Mesenchymal stem cell (in vitro differentiated cells and primary cell): ENCODE data around the gene ARL10.

ENCODE experiments used
- DNase-seq: peaks from one replicate; pipeline ENCODE4 v3.0.0-alpha.2; 2013
- H2AFZ ChIP-seq: one replicate; pipeline ENCODE4 v1.6.1; 2013; ENCODE audit warnings: low read depth, mild to moderate bottlenecking, control low read depth, inconsistent platforms, low read length, moderate library complexity
- H2AK5ac ChIP-seq: 2 replicates; pipeline ENCODE4 v1.6.1; 2013; ENCODE audit warnings: low read length, moderate library complexity, mild to moderate bottlenecking, inconsistent platforms; ENCODE audit not compliant: severe bottlenecking
- H2BK120ac ChIP-seq: one replicate; pipeline ENCODE4 v1.6.1; 2013; ENCODE audit warnings: low read depth, mild to moderate bottlenecking, inconsistent platforms, low read length, moderate library complexity
- H2BK12ac ChIP-seq, 2 experiments: one replicate each; pipeline ENCODE4 v1.6.1; 2013; ENCODE audit warnings: inconsistent platforms in 2 of 2, low read length in 2 of 2, mild to moderate bottlenecking in 2 of 2, moderate library complexity in 2 of 2, control low read depth in 1 of 2
- H2BK15ac ChIP-seq: one replicate; pipeline ENCODE4 v1.6.1; 2013; ENCODE audit warnings: mild to moderate bottlenecking, low read depth, inconsistent platforms; ENCODE audit not compliant: poor library complexity, severe bottlenecking
- H2BK5ac ChIP-seq: 2 replicates; pipeline ENCODE4 v1.6.1; 2013; ENCODE audit warnings: low read depth, mild to moderate bottlenecking, low read length, control low read depth, inconsistent platforms; ENCODE audit not compliant: poor library complexity, severe bottlenecking
- H3K14ac ChIP-seq, 2 experiments: one replicate each; pipeline ENCODE4 v1.6.1; 2013; ENCODE audit warnings: inconsistent platforms in 2 of 2, low read length in 2 of 2, control low read depth in 1 of 2, mild to moderate bottlenecking in 1 of 2, moderate library complexity in 1 of 2
- H3K18ac ChIP-seq, 2 experiments: one replicate each; pipeline ENCODE4 v1.6.1; 2013; ENCODE audit warnings: inconsistent platforms in 2 of 2, low read length in 2 of 2, control low read depth in 1 of 2, low read depth in 1 of 2, mild to moderate bottlenecking in 1 of 2
- H3K23ac ChIP-seq, 2 experiments: one replicate each; pipeline ENCODE4 v1.6.1; 2013; ENCODE audit warnings: inconsistent platforms in 2 of 2, low read length in 2 of 2, mild to moderate bottlenecking in 2 of 2, moderate library complexity in 2 of 2, control low read depth in 1 of 2
- H3K27ac ChIP-seq: 2 replicates; pipeline ENCODE4 v1.5.1; 2013; ENCODE audit warnings: mild to moderate bottlenecking, moderate library complexity, low read length, control low read depth, inconsistent platforms; ENCODE audit not compliant: poor library complexity, severe bottlenecking
- H3K27me3 ChIP-seq, 2 experiments: 2 replicates each; pipeline versions ENCODE4 v1.6.1 to v1.7.0; 2013; ENCODE audit warnings: low read length in 2 of 2, mild to moderate bottlenecking in 2 of 2, moderate library complexity in 2 of 2, control low read depth in 1 of 2, inconsistent platforms in 1 of 2; ENCODE audit not compliant: control insufficient read depth in 1 of 2, insufficient read depth in 1 of 2
- H3K36me3 ChIP-seq, 2 experiments: 2 replicates each; pipeline versions ENCODE4 v1.6.1 to v1.7.0; 2013; ENCODE audit warnings: low read length in 2 of 2, control low read depth in 1 of 2, inconsistent platforms in 1 of 2, low read depth in 1 of 2, mild to moderate bottlenecking in 1 of 2; ENCODE audit not compliant: insufficient read depth in 2 of 2, control insufficient read depth in 1 of 2
- H3K4ac ChIP-seq, 2 experiments: one replicate each; pipeline ENCODE4 v1.6.1; 2013; ENCODE audit warnings: inconsistent platforms in 2 of 2, low read length in 2 of 2, mild to moderate bottlenecking in 2 of 2, moderate library complexity in 2 of 2, control low read depth in 1 of 2, low read depth in 1 of 2
- H3K4me1 ChIP-seq: 2 replicates; pipeline ENCODE4 v1.6.1; 2013; ENCODE audit warnings: low read depth, low read length, control low read depth; ENCODE audit not compliant: control insufficient read depth, insufficient read depth
- H3K4me2 ChIP-seq: 2 replicates; pipeline ENCODE4 v1.6.1; 2013; ENCODE audit warnings: low read length, mild to moderate bottlenecking, inconsistent platforms; ENCODE audit not compliant: poor library complexity, severe bottlenecking
- H3K4me3 ChIP-seq, 2 experiments: 2 replicates each; pipeline versions ENCODE4 v1.5.1 to v1.7.0; 2013; ENCODE audit warnings: low read length in 2 of 2, mild to moderate bottlenecking in 2 of 2, control low read depth in 1 of 2, low read depth in 1 of 2; ENCODE audit not compliant: insufficient read depth in 1 of 2
- H3K79me1 ChIP-seq: replicated peaks from 2 replicates; pipeline ENCODE4 v1.6.1; 2013; ENCODE audit warnings: mild to moderate bottlenecking, control low read depth, low read length, inconsistent platforms; ENCODE audit not compliant: poor library complexity, severe bottlenecking
- H3K9ac ChIP-seq: 2 replicates; pipeline ENCODE4 v1.7.0; 2013; ENCODE audit warnings: mild to moderate bottlenecking, low read length, moderate library complexity
- H3K9me3 ChIP-seq: 2 replicates; pipeline ENCODE4 v1.7.0; 2013; ENCODE audit warnings: mild to moderate bottlenecking, low read length; ENCODE audit not compliant: control insufficient read depth
- H4K8ac ChIP-seq: one replicate; pipeline ENCODE4 v1.6.1; 2013; ENCODE audit warnings: inconsistent platforms, mild to moderate bottlenecking, low read length, moderate library complexity
- H4K91ac ChIP-seq: one replicate; pipeline ENCODE4 v1.6.1; 2013; ENCODE audit warnings: mild to moderate bottlenecking, low read length, inconsistent platforms
- WGBS: methylation state at CpG from one replicate; pipeline ENCODE4 v1.1.7; 2013; ENCODE audit warnings: mixed read lengths; 5-methylcytosine and 5-hydroxymethylcytosine counted together

The ARL10 gene

GRCh38 chr5:176416965-176417364, 51.7 kb downstream of the ARL10 start:
- no peak overlapping the region for H3K27ac ChIP-seq
- peaks cover 0 to 5% of the 10 kb centered on the region in 2 experiments for H3K36me3 ChIP-seq
- no peak overlapping the region for H3K4me2 ChIP-seq
- WGBS, result 90% methylated on average over 11 of the region's 11 CpGs
- no peak overlapping the region for H3K14ac ChIP-seq
- no peak overlapping the region for H3K23ac ChIP-seq
- peak overlapping the region; percentile 59 for H2AK5ac ChIP-seq
- no peak overlapping the region for H2BK120ac ChIP-seq
- H3K9ac ChIP-seq, result peak overlapping the region; percentile 93
- peak overlapping the region in 1 of 2 experiments; percentile 89 for H3K4me3 ChIP-seq
- H4K8ac ChIP-seq, result peak overlapping the region; percentile 93
- H3K4ac ChIP-seq, result no peak overlapping the region
- H3K79me1 ChIP-seq, result peaks cover 21% of the 10 kb centered on the region
- H3K9me3 ChIP-seq, result no peaks in the 10 kb centered on the region
- H2BK12ac ChIP-seq, result peak overlapping the region; percentile 11 to 38
- no peak overlapping the region for H3K18ac ChIP-seq
- H3K4me1 ChIP-seq, result peaks cover 30% of the 10 kb centered on the region
- no peak overlapping the region for H2BK5ac ChIP-seq
- H3K27me3 ChIP-seq, result peaks cover 0 to 15% of the 10 kb centered on the region in 2 experiments
- no peak overlapping the region for H2AFZ ChIP-seq
- H4K91ac ChIP-seq, result no peak overlapping the region
- DNase-seq, result no peak
- no peak overlapping the region for H2BK15ac ChIP-seq

- Histone ChIP-seq H3K36me3 (no peaks in the 10 kb centered on the region), H3K9ac (no peak overlapping the region), H3K27ac (no peak overlapping the region), H4K8ac (no peak overlapping the region), H3K14ac (no peak overlapping the region), H3K4me2 (no peak overlapping the region), H2AFZ (no peak overlapping the region), H2BK15ac (no peak overlapping the region), H3K79me1 (peaks cover 13% of the 10 kb centered on the region), H3K4me3 (no peak overlapping the region), H3K18ac (no peak overlapping the region), H3K23ac (no peak overlapping the region), H4K91ac (no peak overlapping the region), H2BK120ac (no peak overlapping the region), H3K27me3 (peaks cover 0 to 15% of the 10 kb centered on the region in 2 experiments), H2BK5ac (no peak overlapping the region), H3K4ac (no peak overlapping the region), H3K9me3 (no peaks in the 10 kb centered on the region), H3K4me1 (peaks cover 26% of the 10 kb centered on the region), H2AK5ac (no peak overlapping the region), H2BK12ac (no peak overlapping the region)
- 87% methylated on average over 9 of the region's 9 CpGs for WGBS
- no peak for DNase-seq
Measured at GRCh38 chr5:176418251-176418650, 53.0 kb downstream of the ARL10 start.

- Histone ChIP-seq H3K4me1 (peaks cover 13% of the 10 kb centered on the region), H3K23ac (no peak overlapping the region)
Measured at GRCh38 chr5:176420086-176420485, 54.8 kb downstream of the ARL10 start.

GRCh38 chr5:176420972-176421544, 55.8 kb downstream of the ARL10 start:
- H2BK5ac ChIP-seq, result no peak overlapping the region
- H3K27me3 ChIP-seq, result peaks cover 0 to 15% of the 10 kb centered on the region in 2 experiments
- no peaks in the 10 kb centered on the region for H3K79me1 ChIP-seq
- H4K91ac ChIP-seq, result no peak overlapping the region
- no peak overlapping the region for H3K18ac ChIP-seq
- no peaks in the 10 kb centered on the region for H3K36me3 ChIP-seq
- peaks cover 9% of the 10 kb centered on the region for H3K4me1 ChIP-seq
- no peak overlapping the region for H2BK12ac ChIP-seq
- 100% methylated on average over 1 of the region's 2 CpGs for WGBS
- no peak overlapping the region for H3K14ac ChIP-seq
- H3K9me3 ChIP-seq, result no peaks in the 10 kb centered on the region
- H2AK5ac ChIP-seq, result no peak overlapping the region
- H2BK120ac ChIP-seq, result no peak overlapping the region
- no peak overlapping the region for H3K23ac ChIP-seq
- no peak overlapping the region for H3K4me3 ChIP-seq
- H2AFZ ChIP-seq, result no peak overlapping the region
- DNase-seq, result no peak
- H3K27ac ChIP-seq, result no peak overlapping the region
- no peak overlapping the region for H4K8ac ChIP-seq
- H3K4me2 ChIP-seq, result no peak overlapping the region
- H3K9ac ChIP-seq, result no peak overlapping the region
- H3K4ac ChIP-seq, result no peak overlapping the region
- H2BK15ac ChIP-seq, result no peak overlapping the region

More at GRCh38 chr5:176420086-176420485, 54.8 kb downstream of the ARL10 start:
- Histone ChIP-seq H4K8ac (no peak overlapping the region), H3K4ac (no peak overlapping the region), H3K27me3 (peaks cover 0 to 15% of the 10 kb centered on the region in 2 experiments), H3K79me1 (peaks cover 6% of the 10 kb centered on the region), H4K91ac (no peak overlapping the region), H2BK15ac (no peak overlapping the region), H3K4me3 (no peak overlapping the region), H3K27ac (no peak overlapping the region), H2BK120ac (no peak overlapping the region), H3K14ac (no peak overlapping the region), H3K4me2 (no peak overlapping the region), H3K36me3 (no peaks in the 10 kb centered on the region), H2BK12ac (no peak overlapping the region), H2BK5ac (no peak overlapping the region), H2AK5ac (no peak overlapping the region), H2AFZ (no peak overlapping the region), H3K9ac (no peak overlapping the region), H3K18ac (no peak overlapping the region), H3K9me3 (no peaks in the 10 kb centered on the region)
- WGBS, result 90% methylated on average over 5 of the region's 5 CpGs
- DNase-seq, result no peak
